ENCODE results near the gene KCNAB1.
A peak's percentile ranks its signal among the peaks of the same experiment; 100 is the strongest.

Gene KCNAB1

GRCh38 chr3:156472150-156472549 lies 351.8 kb downstream of the KCNAB1 start:
- no peak for DNase-seq

GRCh38 chr3:156472684-156473083 lies 352.3 kb downstream of the KCNAB1 start:
- no peak for DNase-seq

GRCh38 chr3:156473341-156473740 lies 353.0 kb downstream of the KCNAB1 start:
- no peak for DNase-seq

- no peak for DNase-seq
Observed at GRCh38 chr3:156474560-156475389, 354.4 kb downstream of the KCNAB1 start.

GRCh38 chr3:156477323-156477722 lies 356.9 kb downstream of the KCNAB1 start:
- peak; percentile 50 for DNase-seq

- DNase-seq, result no peak
Observed at GRCh38 chr3:156478891-156479290, 358.5 kb downstream of the KCNAB1 start.

- DNase-seq, result no peak
Observed at GRCh38 chr3:156479604-156480003, 359.2 kb downstream of the KCNAB1 start.

GRCh38 chr3:156480949-156481348 lies 360.6 kb downstream of the KCNAB1 start:
- no peak for DNase-seq

GRCh38 chr3:156483002-156483401 lies 362.6 kb downstream of the KCNAB1 start:
- no peak for DNase-seq

GRCh38 chr3:156483426-156483825 lies 363.0 kb downstream of the KCNAB1 start:
- peak; percentile 43 for DNase-seq

GRCh38 chr3:156483961-156484787 lies 363.8 kb downstream of the KCNAB1 start:
- DNase-seq, result no peak

GRCh38 chr3:156488767-156489166 lies 368.4 kb downstream of the KCNAB1 start:
- no peak for DNase-seq

- no peak for DNase-seq
Observed at GRCh38 chr3:156489462-156489911, 369.1 kb downstream of the KCNAB1 start.

- no peak for DNase-seq
Observed at GRCh38 chr3:156491192-156491591, 370.8 kb downstream of the KCNAB1 start.

- no peak for DNase-seq
Observed at GRCh38 chr3:156492801-156493261, 372.5 kb downstream of the KCNAB1 start.

- no peak for DNase-seq
Observed at GRCh38 chr3:156493887-156494286, 373.5 kb downstream of the KCNAB1 start.

GRCh38 chr3:156495816-156496215 lies 375.4 kb downstream of the KCNAB1 start:
- DNase-seq, result no peak

GRCh38 chr3:156497326-156497725 lies 376.9 kb downstream of the KCNAB1 start:
- no peak for DNase-seq

- no peak for DNase-seq
Observed at GRCh38 chr3:156498307-156498706, 377.9 kb downstream of the KCNAB1 start.

- DNase-seq, result no peak
Observed at GRCh38 chr3:156507285-156507684, 386.9 kb downstream of the KCNAB1 start.

- peak; percentile 28 for DNase-seq
Observed at GRCh38 chr3:156509189-156510174, 389.1 kb downstream of the KCNAB1 start.

GRCh38 chr3:156511987-156512677 lies 391.8 kb downstream of the KCNAB1 start:
- DNase-seq, result no peak
